GM12878 (cell line): Measurements from ENCODE around the gene C2CD4D. TPM values are rescaled to one million over a fixed set of nuclear protein-coding genes. Genes with fewer than 3 reads are reported as not detected.

Experiments
- ATAC-seq: fragments of 200-7000 bp; cut with Tn5 transposase; 3 replicates; pipeline ENCODE4 v1.9.1; 2020; ENCODE audit warnings: mild to moderate bottlenecking, moderate library complexity
- BruUV-seq: library from RNA; stranded (reverse); fragments of 400-500 nt; replicated peaks from 2 replicates; lab custom pipeline; 2021; lab: Mats Ljungman, UMichigan
- CTCF ChIA-PET: fragments of 300-600 bp; sonication (Branson Sonifier 250); formaldehyde crosslinking; extraction: SDS; loops from one replicate; lab custom pipeline; 2021; ENCODE audit warnings: inconsistent platforms; lab: Yijun Ruan, JAX
- POLR2A ChIA-PET: fragments of 350-600 bp; formaldehyde crosslinking; extraction: SDS; loops from one replicate; lab custom pipeline; 2021; ENCODE audit warnings: inconsistent platforms; lab: Charles Lee
- RAD21 ChIA-PET: fragments of 300-600 bp; sonication (Branson Sonifier 250); formaldehyde crosslinking; loops from one replicate; lab custom pipeline; 2023; ENCODE audit warnings: antibody characterized with exemption; ENCODE audit not compliant: unreplicated experiment; lab: Charles Lee
- SMC1A ChIA-PET: fragments of 300-600 bp; sonication (Branson Sonifier 250); formaldehyde crosslinking; loops from one replicate; lab custom pipeline; 2023; ENCODE audit not compliant: unreplicated experiment, uncharacterized antibody; lab: Charles Lee
- DNase-seq: peaks from one replicate; pipeline ENCODE4 v3.0.0-alpha.2; 2011; ENCODE audit warnings: low read depth, low spot score
- FAIRE-seq: peaks from 3 replicates; lab custom pipeline; 2011; peaks lifted over from hg19 to GRCh38; lab: Jason Lieb, UNC
- H2AFZ ChIP-seq: 2 replicates; pipeline ENCODE4 v1.6.0; 2011; ENCODE audit warnings: low read depth, low read length, control low read depth; ENCODE audit not compliant: control insufficient read depth
- H3K27ac ChIP-seq: 2 replicates; pipeline ENCODE4 v1.5.1; 2011; ENCODE audit warnings: control low read depth; ENCODE audit not compliant: control insufficient read depth, insufficient read depth
- H3K27me3 ChIP-seq, 2 experiments: replicated peaks in 1 of 2; 2 replicates each; pipeline versions ENCODE4 v1.6.0 to v1.6.1; 2011; ENCODE audit warnings: low read length in 1 of 2; ENCODE audit not compliant: control insufficient read depth in 2 of 2, insufficient read depth in 2 of 2
- H3K36me3 ChIP-seq, 2 experiments: 2 replicates each; pipeline ENCODE4 v1.5.1; 2011; ENCODE audit warnings: low read length in 1 of 2; ENCODE audit not compliant: control insufficient read depth in 2 of 2, insufficient read depth in 2 of 2
- H3K4me1 ChIP-seq: 2 replicates; pipeline ENCODE4 v1.6.1; 2011; ENCODE audit warnings: mild to moderate bottlenecking, low read length, moderate library complexity, mixed read lengths; ENCODE audit not compliant: control insufficient read depth, insufficient read depth
- H3K4me2 ChIP-seq: 2 replicates; pipeline ENCODE4 v1.6.0; 2011; ENCODE audit warnings: control low read depth; ENCODE audit not compliant: control insufficient read depth, insufficient read depth
- H3K4me3 ChIP-seq: fragments of 200-600 bp; sonication (generic); 2 replicates; pipeline ENCODE4 v1.5.1; 2016
- H3K79me2 ChIP-seq: 2 replicates; pipeline ENCODE4 v1.6.0; 2011; ENCODE audit warnings: low read length; ENCODE audit not compliant: control insufficient read depth, insufficient read depth
- H3K9ac ChIP-seq: 2 replicates; pipeline ENCODE4 v1.8.0; 2011; ENCODE audit warnings: low read length, control low read depth, mixed read lengths; ENCODE audit not compliant: control insufficient read depth, insufficient read depth
- H3K9me3 ChIP-seq: replicated peaks from 3 replicates; pipeline ENCODE4 v1.5.1; 2011; ENCODE audit warnings: mild to moderate bottlenecking, low read length; ENCODE audit not compliant: control insufficient read depth, insufficient read depth
- H4K20me1 ChIP-seq: 2 replicates; pipeline ENCODE4 v1.6.0; 2011; ENCODE audit not compliant: control insufficient read depth, insufficient read depth
- BHLHE40 ChIP-seq, 2 experiments: fragments of 450-650 bp in 1 of 2; IDR thresholded peaks; 2 replicates each; pipeline ENCODE4 v1.6.1; 2011 to 2017; ENCODE audit warnings: low read depth in 2 of 2, borderline replicate concordance in 1 of 2, improper control_type of control experiment in 1 of 2, low read length in 1 of 2, mild to moderate bottlenecking in 1 of 2
- CHD2 ChIP-seq: IDR thresholded peaks from 2 replicates; pipeline ENCODE4 v1.6.1; 2011; ENCODE audit warnings: low read depth, low read length, improper control_type of control experiment, borderline replicate concordance
- ESRRA ChIP-seq: IDR thresholded peaks from 2 replicates; pipeline ENCODE4 v1.6.1; 2012; ENCODE audit warnings: mild to moderate bottlenecking, low read length, improper control_type of control experiment
- IKZF2 ChIP-seq, 2 experiments: fragments of 450-650 bp; IDR thresholded peaks; 2 replicates each; pipeline ENCODE4 v1.6.1; 2017; ENCODE audit warnings: mild to moderate bottlenecking in 2 of 2, moderate library complexity in 2 of 2
- RCOR1 ChIP-seq: conservative IDR thresholded peaks from 2 replicates; pipeline ENCODE4 v1.6.1; 2012; ENCODE audit warnings: low read depth, low read length, improper control_type of control experiment
- SREBF1 ChIP-seq: IDR thresholded peaks from 2 replicates; pipeline ENCODE4 v1.6.1; 2012; ENCODE audit warnings: mild to moderate bottlenecking, low read length
- WGBS: methylation state at CpG from one replicate; pipeline ENCODE4 v1.1.6; 2016; ENCODE audit warnings: low lambda C conversion rate; ENCODE audit not compliant: insufficient replicate concordance, insufficient coverage; ENCODE audit errors: missing lambda C conversion rate; 5-methylcytosine and 5-hydroxymethylcytosine counted together
- in situ Hi-C: fragments of 300-500 bp; cut with MboI; formaldehyde crosslinking; loops from 9 replicates; pipeline ENCODE4 v1.14.3; 2018; ENCODE audit warnings: mixed read lengths
- intact Hi-C: fragments of 100-400 bp; cut with micrococcal nuclease; formaldehyde crosslinking; loops from one replicate; pipeline ENCODE4 v1.14.2; 2022; ENCODE audit not compliant: unreplicated experiment
- polyA plus RNA-seq, 11 experiments: library from polyadenylated mRNA; depleted of rRNA in 4 of 11; unstranded in 6 of 11; stranded (reverse) in 5 of 11; fragments of >200 nt; fragmentation: Nextera tagmentation in 4 of 11; fragmentation: Illumina TruSeq in 1 of 11; extraction: Ambion mirVana in 4 of 11; extraction: Trizol in 1 of 11; gene quantifications; 1 replicate in 1 of 11; 2 replicates in 10 of 11; pipeline versions ENCODE4 v1.2.1 to v1.2.3, GENCODE V29; 2011 to 2016; ENCODE audit warnings: inconsistent platforms in 2 of 11, missing spikeins in 2 of 11, low read depth in 1 of 11
- total RNA-seq, 4 experiments: library from RNA; depleted of rRNA in 3 of 4; stranded (reverse); fragments of >200 nt in 3 of 4; fragmentation: Illumina TruSeq in 1 of 4; extraction: Trizol in 1 of 4; gene quantifications; 2 replicates each; pipeline versions ENCODE4 v1.2.1 to v1.2.3, GENCODE V29; 2013 to 2021
- TF ChIP-seq, protein P1 (sequence below), 3 experiments: IDR thresholded peaks in 2 of 3; conservative IDR thresholded peaks in 1 of 3; 2 replicates each; pipeline ENCODE4 v1.5.1; 2011; ENCODE audit warnings: low read depth in 3 of 3, low read length in 3 of 3, mild to moderate bottlenecking in 3 of 3, control low read depth in 2 of 3, moderate library complexity in 2 of 3, inconsistent platforms in 1 of 3, mixed read lengths in 1 of 3; ENCODE audit not compliant: control insufficient read depth in 2 of 3, insufficient read depth in 1 of 3; ENCODE audit errors: extremely low read depth in 1 of 3

The C2CD4D gene
- total and polyA plus RNA-seq, 10 of the 15 experiments (the other 5 are each of a cell fraction or from before 2014, with no cell fraction given) = 0.03 to 0.67 (median 0.13) TPM; not detected in 4

DNA sequence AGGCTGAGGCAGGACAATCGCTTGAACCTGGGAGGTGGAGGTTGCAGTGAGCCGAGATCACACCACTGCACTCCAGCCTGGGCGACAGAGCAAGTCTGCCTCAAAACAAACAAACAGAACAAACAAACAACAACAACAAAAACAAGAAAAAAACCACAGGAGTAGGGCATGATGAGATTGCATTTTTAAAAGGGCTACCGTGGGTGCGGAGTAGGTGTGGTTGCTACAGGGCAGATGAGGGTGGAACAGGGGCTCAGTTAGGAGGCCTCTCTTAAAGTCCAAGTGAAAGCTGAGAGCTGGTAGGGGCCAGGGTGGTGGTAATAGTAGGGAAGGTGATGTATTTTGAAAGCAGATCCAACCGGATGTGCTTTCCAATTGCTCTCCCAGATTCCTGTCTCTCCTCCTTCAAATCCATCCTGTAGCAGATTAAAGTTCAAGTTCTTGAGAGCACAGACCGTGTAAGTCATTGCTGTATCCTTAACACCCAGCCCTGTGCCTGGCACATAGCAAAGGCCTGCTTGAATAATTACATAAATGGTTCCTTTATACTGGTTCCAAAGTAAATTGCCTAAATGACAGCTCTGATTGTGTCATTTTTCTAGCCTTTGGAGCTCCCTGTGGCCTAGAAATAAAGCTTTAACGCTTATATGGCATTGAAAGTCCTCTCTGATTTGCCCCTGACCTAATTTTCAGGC, 30.2 kb downstream of the C2CD4D start (continued):
- TF ChIP-seq RCOR1 (no peak), BHLHE40 (IDR thresholded peaks at IDR 0.05; ENCODE audit: borderline replicate concordance in 1 of 2, low read depth in 2 of 2, low read length in 1 of 2) (no peak), ESRRA (no peak), IKZF2 (IDR thresholded peaks at IDR 0.05) (no peak)
- TF ChIP-seq, protein P1, sequence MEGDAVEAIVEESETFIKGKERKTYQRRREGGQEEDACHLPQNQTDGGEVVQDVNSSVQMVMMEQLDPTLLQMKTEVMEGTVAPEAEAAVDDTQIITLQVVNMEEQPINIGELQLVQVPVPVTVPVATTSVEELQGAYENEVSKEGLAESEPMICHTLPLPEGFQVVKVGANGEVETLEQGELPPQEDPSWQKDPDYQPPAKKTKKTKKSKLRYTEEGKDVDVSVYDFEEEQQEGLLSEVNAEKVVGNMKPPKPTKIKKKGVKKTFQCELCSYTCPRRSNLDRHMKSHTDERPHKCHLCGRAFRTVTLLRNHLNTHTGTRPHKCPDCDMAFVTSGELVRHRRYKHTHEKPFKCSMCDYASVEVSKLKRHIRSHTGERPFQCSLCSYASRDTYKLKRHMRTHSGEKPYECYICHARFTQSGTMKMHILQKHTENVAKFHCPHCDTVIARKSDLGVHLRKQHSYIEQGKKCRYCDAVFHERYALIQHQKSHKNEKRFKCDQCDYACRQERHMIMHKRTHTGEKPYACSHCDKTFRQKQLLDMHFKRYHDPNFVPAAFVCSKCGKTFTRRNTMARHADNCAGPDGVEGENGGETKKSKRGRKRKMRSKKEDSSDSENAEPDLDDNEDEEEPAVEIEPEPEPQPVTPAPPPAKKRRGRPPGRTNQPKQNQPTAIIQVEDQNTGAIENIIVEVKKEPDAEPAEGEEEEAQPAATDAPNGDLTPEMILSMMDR (IDR thresholded peaks at IDR 0.05 in 2 of 3, conservative IDR thresholded peaks at IDR 0.05 in 1 of 3; ENCODE audit: control insufficient read depth in 2 of 3, extremely low read depth in 1 of 3, insufficient read depth in 1 of 3, low read depth in 3 of 3, low read length in 3 of 3) = no peak

DNA sequence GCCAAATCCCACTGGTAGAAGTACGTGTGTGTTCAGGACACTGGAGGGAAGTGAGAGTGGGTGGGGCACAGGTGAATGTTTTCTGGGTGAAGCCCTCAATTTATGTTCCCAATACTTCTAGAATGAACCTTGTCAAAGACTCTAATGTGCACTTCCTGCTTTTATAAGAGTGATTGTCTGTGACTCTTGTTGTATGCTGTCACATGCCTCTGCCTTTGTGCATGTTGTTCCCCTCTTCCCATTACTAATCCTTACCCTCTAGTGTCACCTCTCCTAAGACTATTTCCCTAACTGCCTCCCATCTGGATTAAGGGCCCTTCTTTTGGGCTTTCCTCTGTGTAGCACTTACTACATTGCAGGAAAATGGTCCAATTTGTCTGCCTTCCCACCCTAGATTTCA, 31.9 kb downstream of the C2CD4D start:
- peaks cover 0 to 3% of the 10 kb centered on the region in 2 experiments; a peak in 3 of 4 replicates for H3K27me3 ChIP-seq
- CTCF ChIA-PET = interaction anchor here (1.2 kb wide), 1 partner anchor 30 kb away, joined by 3 read pairs; no protein-coding TSS in a partner anchor
- TF ChIP-seq SREBF1 (no peak), CHD2 (no peak)
- TF ChIP-seq, all 136 proteins: peak for 0
- intact Hi-C loops = no loop called here
- H3K9ac ChIP-seq = no peak overlapping the region
- no peak for ATAC-seq
- H3K4me2 ChIP-seq = no peak overlapping the region
- BruUV-seq = no TSS peak
- WGBS = 0% methylated on average over 1 of the region's 1 CpG
- H3K9me3 ChIP-seq = no peaks in the 10 kb centered on the region
- in situ Hi-C loops = no loop called here
- no peak for FAIRE-seq
- RAD21 ChIA-PET = no interaction called here
- H3K4me3 ChIP-seq = no peak overlapping the region
- H4K20me1 ChIP-seq = no peaks in the 10 kb centered on the region
- no peak overlapping the region for H2AFZ ChIP-seq
- H3K36me3 ChIP-seq = no peaks in the 10 kb centered on the region
- SMC1A ChIA-PET = no interaction called here
- H3K27ac ChIP-seq = no peak overlapping the region
- POLR2A ChIA-PET = no interaction called here
- no peaks in the 10 kb centered on the region for H3K79me2 ChIP-seq
- peaks cover 6% of the 10 kb centered on the region; the same call in 1 of the 2 replicates for H3K4me1 ChIP-seq
- DNase-seq = no peak
